K562 (cell line): ENCODE results near the gene TNIK. TPM values are rescaled to one million over a fixed set of nuclear protein-coding genes. Genes with fewer than 3 reads are reported as not detected.

Source experiments
- ATAC-seq: fragments of 200-7000 bp; cut with Tn5 transposase; 3 replicates; pipeline ENCODE4 v1.9.1; 2020; ENCODE audit warnings: moderate library complexity
- BruUV-seq: library from RNA; stranded (reverse); fragments of 400-500 nt; replicated peaks from 2 replicates; lab custom pipeline; 2021; lab: Mats Ljungman, UMichigan
- CTCF ChIA-PET: fragments of 300-600 bp; formaldehyde crosslinking; extraction: SDS; loops from one replicate; lab custom pipeline; 2021; ENCODE audit warnings: low intra/inter-chr PET ratio; lab: Yijun Ruan, JAX
- POLR2A ChIA-PET: fragments of 300-600, 350-650 bp; sonication (Branson Sonifier 250); formaldehyde crosslinking; extraction: SDS; loops from one replicate; lab custom pipeline; 2021; ENCODE audit warnings: antibody characterized with exemption, inconsistent platforms; lab: Yijun Ruan, JAX
- DNase-seq, 4 experiments: peaks; one replicate each; pipeline versions ENCODE4 v3.0.0 to v3.0.0-alpha.2; 2011 to 2018; ENCODE audit warnings: low spot score in 3 of 4, mixed read lengths in 3 of 4; ENCODE audit errors: extremely low read depth in 1 of 4
- FAIRE-seq: peaks from 2 replicates; lab custom pipeline; 2011; peaks lifted over from hg19 to GRCh38; lab: Jason Lieb, UNC
- H2AFZ ChIP-seq: 2 replicates; pipeline ENCODE4 v1.6.0; 2011; ENCODE audit warnings: low read depth, low read length, control low read depth, inconsistent platforms
- H3K27ac ChIP-seq: fragments of 200-600 bp; 3 replicates; pipeline ENCODE4 v1.8.0; 2011; ENCODE audit warnings: low read depth, mild to moderate bottlenecking, control low read depth, inconsistent platforms, low read length, moderate library complexity, mixed read lengths; ENCODE audit errors: extremely low read depth
- H3K27me3 ChIP-seq, 2 experiments: fragments of 300-600 bp in 1 of 2; 2 replicates in 1 of 2; 3 replicates in 1 of 2; pipeline versions ENCODE4 v1.6.0 to v1.8.0; 2011; ENCODE audit warnings: inconsistent platforms in 2 of 2, low read length in 2 of 2, mild to moderate bottlenecking in 1 of 2, mixed read lengths in 1 of 2, moderate library complexity in 1 of 2; ENCODE audit not compliant: control insufficient read depth in 2 of 2, insufficient read depth in 2 of 2
- H3K36me3 ChIP-seq: fragments of 300-600 bp; 3 replicates; pipeline ENCODE4 v1.8.0; 2011; ENCODE audit warnings: mild to moderate bottlenecking, low read length, inconsistent platforms; ENCODE audit not compliant: control insufficient read depth, insufficient read depth
- H3K4me1 ChIP-seq, 2 experiments: fragments of 200-600 bp in 1 of 2; replicated peaks in 1 of 2; 2 replicates in 1 of 2; 3 replicates in 1 of 2; pipeline versions ENCODE4 v1.5.1 to v1.8.0; 2011; ENCODE audit warnings: inconsistent platforms in 2 of 2, low read length in 2 of 2, mild to moderate bottlenecking in 1 of 2, mixed read lengths in 1 of 2, moderate library complexity in 1 of 2; ENCODE audit not compliant: control insufficient read depth in 2 of 2, insufficient read depth in 2 of 2
- H3K4me2 ChIP-seq: 2 replicates; pipeline ENCODE4 v1.6.1; 2011; ENCODE audit warnings: low read length, control low read depth, inconsistent platforms, mixed read lengths; ENCODE audit not compliant: insufficient read depth
- H3K4me3 ChIP-seq: fragments of 200-600 bp; sonication (generic), shearing (Covaris generic); 2 replicates; pipeline ENCODE4 v1.5.1; 2016; ENCODE audit warnings: control low read depth, inconsistent platforms
- H3K79me2 ChIP-seq: fragments of 200-600 bp; 3 replicates; pipeline ENCODE4 v1.8.0; 2011; ENCODE audit warnings: low read length, inconsistent platforms; ENCODE audit not compliant: control insufficient read depth, insufficient read depth
- H3K9ac ChIP-seq, 2 experiments: 2 replicates each; pipeline versions ENCODE4 v1.6.0 to v1.6.1; 2011; ENCODE audit warnings: low read depth in 2 of 2, low read length in 2 of 2, control low read depth in 1 of 2, inconsistent platforms in 1 of 2, mild to moderate bottlenecking in 1 of 2, mixed read lengths in 1 of 2; ENCODE audit not compliant: insufficient read depth in 1 of 2
- H3K9me1 ChIP-seq: one replicate; pipeline ENCODE4 v1.6.0; 2011; ENCODE audit warnings: inconsistent platforms, mild to moderate bottlenecking, low read length, moderate library complexity; ENCODE audit not compliant: control insufficient read depth, insufficient read depth
- H3K9me3 ChIP-seq: replicated peaks from 2 replicates; pipeline ENCODE4 v1.5.1; 2011; ENCODE audit warnings: low read depth, low read length, inconsistent platforms; ENCODE audit not compliant: control insufficient read depth, insufficient read depth
- H4K20me1 ChIP-seq: replicated peaks from 2 replicates; pipeline ENCODE4 v1.6.1; 2011; ENCODE audit warnings: low read length, inconsistent platforms, mixed read lengths; ENCODE audit not compliant: control insufficient read depth, insufficient read depth
- ATF2 ChIP-seq: sonication (generic); formaldehyde crosslinking; IDR thresholded peaks from 2 replicates; pipeline ENCODE4 v1.8.1; 2022; ENCODE audit warnings: missing genetic modification reagents
- GTF3C2 ChIP-seq: IDR thresholded peaks from 3 replicates; pipeline ENCODE4 v1.6.1; 2011; ENCODE audit warnings: borderline replicate concordance, mild to moderate bottlenecking, moderate library complexity; ENCODE audit not compliant: insufficient read length; ENCODE audit errors: extremely low read depth
- ILK ChIP-seq: fragments of 450-650 bp; IDR thresholded peaks from 2 replicates; pipeline ENCODE4 v1.6.1; 2016; ENCODE audit warnings: missing genetic modification characterization, low read depth, mild to moderate bottlenecking, missing compliant biosample characterization, moderate library complexity, borderline replicate concordance
- KAT7 ChIP-seq: sonication (generic); formaldehyde crosslinking; IDR thresholded peaks from 2 replicates; pipeline ENCODE4 v1.8.0; 2022; ENCODE audit warnings: missing genetic modification reagents, mild to moderate bottlenecking, borderline replicate concordance
- POLR2B ChIP-seq: fragments of 450-650 bp; IDR thresholded peaks from 2 replicates; pipeline ENCODE4 v1.6.1; 2018; ENCODE audit warnings: low read depth; ENCODE audit not compliant: partially characterized antibody
- PYGO2 ChIP-seq: fragments of 450-650 bp; IDR thresholded peaks from 2 replicates; pipeline ENCODE4 v1.6.1; 2016; ENCODE audit warnings: mild to moderate bottlenecking, missing genetic modification characterization, moderate library complexity, missing compliant biosample characterization
- WGBS: fragments of 100-300 bp; shearing (Covaris generic); methylation state at CpG from one replicate; pipeline ENCODE4 v1.1.6; 2016; ENCODE audit warnings: low coverage, mixed read lengths; ENCODE audit not compliant: insufficient coverage; ENCODE audit errors: missing lambda C conversion rate; 5-methylcytosine and 5-hydroxymethylcytosine counted together
- in situ Hi-C: fragments of 300-500 bp; cut with MboI; formaldehyde crosslinking; loops from 4 replicates; pipeline ENCODE4 v1.15.0; 2018; ENCODE audit warnings: inconsistent platforms, mixed read lengths
- intact Hi-C: fragments of 100-400 bp; cut with micrococcal nuclease; formaldehyde crosslinking; loops from 2 replicates; pipeline ENCODE4 v1.14.2; 2022
- polyA plus RNA-seq, 8 experiments: library from polyadenylated mRNA; depleted of rRNA in 4 of 8; stranded (reverse) in 5 of 8; unstranded in 3 of 8; fragments of >200 nt; fragmentation: Nextera tagmentation in 2 of 8; fragmentation: Illumina TruSeq in 1 of 8; extraction: Ambion mirVana in 2 of 8; extraction: Trizol in 1 of 8; gene quantifications; 2 replicates each; pipeline versions ENCODE4 v1.2.1 to v1.2.3, GENCODE V29; 2011 to 2014; ENCODE audit warnings: inconsistent platforms in 1 of 8, missing spikeins in 1 of 8
- total RNA-seq, 7 experiments: library from RNA; depleted of rRNA in 6 of 7; stranded (reverse); fragments of >200 nt in 6 of 7; fragmentation: Illumina TruSeq in 2 of 7; extraction: Trizol in 2 of 7; gene quantifications; 2 replicates each; pipeline versions ENCODE4 v1.2.1 to v1.2.3, GENCODE V29; 2011 to 2021; ENCODE audit warnings: low replicate concordance in 1 of 7

TNIK gene
- total and polyA plus RNA-seq, 9 of the 15 experiments (the other 6 are each of a cell fraction or from before 2014, with no cell fraction given), result 6.6 to 39.0 (median 24.7) TPM

- no peaks in the 10 kb centered on the region; the same call in 1 of the 3 replicates for H3K79me2 ChIP-seq
- intact Hi-C loops, result no loop called here
- CTCF ChIA-PET, result no interaction called here
- no peak for TF ChIP-seq KAT7 (CRISPR knock-in tag)
- no peak for TF ChIP-seq POLR2B
- no peak for TF ChIP-seq ATF2 (CRISPR knock-in tag)
- no peak for TF ChIP-seq ILK (tag)
- TF ChIP-seq GTF3C2, result no peak
- TF ChIP-seq PYGO2 (tag), result no peak
Observed at GRCh38 chr3:171268677-171269076, 191.5 kb downstream of the TNIK start.

More at GRCh38 chr3:171268677-171269076, 191.5 kb downstream of the TNIK start:
- no peaks in the 10 kb centered on the region for H3K9me1 ChIP-seq
- ATAC-seq (no peak), FAIRE-seq (no peak), DNase-seq (no peak)
- H3K4me2 ChIP-seq, result no peak overlapping the region
- WGBS, result 73% methylated on average over 1 of the region's 1 CpG
- BruUV-seq, result no TSS peak
- no peak overlapping the region for H2AFZ ChIP-seq
- no peak overlapping the region for H3K9ac ChIP-seq
- H3K9me3 ChIP-seq, result no peaks in the 10 kb centered on the region
- POLR2A ChIA-PET, result interaction anchor here (0.7 to 1.5 kb wide), 4 partner anchors 8 to 83 kb away, joined by 3 read pairs; no protein-coding TSS in a partner anchor
- H4K20me1 ChIP-seq, result peaks cover 6% of the 10 kb centered on the region
- H3K4me3 ChIP-seq, result no peak overlapping the region
- in situ Hi-C loops, result no loop called here
- no peak overlapping the region for H3K27ac ChIP-seq
- H3K4me1 ChIP-seq, result no peaks in the 10 kb centered on the region; a peak in 2 of 5 replicates
- H3K36me3 ChIP-seq, result no peaks in the 10 kb centered on the region
- no peaks in the 10 kb centered on the region for H3K27me3 ChIP-seq
